IPS-18a (cell line): ENCODE data around the gene KCNH3.
"Not testable (repeated sequence)": the region's sequence is repeated elsewhere in the genome, so short reads cannot be mapped to it uniquely, and the experiment has no call there.

Experiments
- H3K27ac ChIP-seq: one replicate; pipeline ENCODE4 v1.5.1; 2013; ENCODE audit warnings: low read length
- H3K27me3 ChIP-seq: one replicate; pipeline ENCODE4 v1.6.1; 2013; ENCODE audit warnings: mild to moderate bottlenecking, low read length; ENCODE audit not compliant: control insufficient read depth, insufficient read depth
- H3K36me3 ChIP-seq: one replicate; pipeline ENCODE4 v1.6.1; 2013; ENCODE audit warnings: low read depth, low read length; ENCODE audit not compliant: control insufficient read depth
- H3K4me1 ChIP-seq: one replicate; pipeline ENCODE4 v1.6.1; 2013; ENCODE audit warnings: low read depth, low read length; ENCODE audit not compliant: control insufficient read depth
- H3K4me3 ChIP-seq: one replicate; pipeline ENCODE4 v1.5.1; 2013; ENCODE audit warnings: low read length
- H3K9ac ChIP-seq: one replicate; pipeline ENCODE4 v1.6.1; 2013; ENCODE audit warnings: mild to moderate bottlenecking, low read length, moderate library complexity
- H3K9me3 ChIP-seq: one replicate; pipeline ENCODE4 v1.6.1; 2013; ENCODE audit warnings: low read depth, low read length; ENCODE audit not compliant: control insufficient read depth

Gene KCNH3

DNA sequence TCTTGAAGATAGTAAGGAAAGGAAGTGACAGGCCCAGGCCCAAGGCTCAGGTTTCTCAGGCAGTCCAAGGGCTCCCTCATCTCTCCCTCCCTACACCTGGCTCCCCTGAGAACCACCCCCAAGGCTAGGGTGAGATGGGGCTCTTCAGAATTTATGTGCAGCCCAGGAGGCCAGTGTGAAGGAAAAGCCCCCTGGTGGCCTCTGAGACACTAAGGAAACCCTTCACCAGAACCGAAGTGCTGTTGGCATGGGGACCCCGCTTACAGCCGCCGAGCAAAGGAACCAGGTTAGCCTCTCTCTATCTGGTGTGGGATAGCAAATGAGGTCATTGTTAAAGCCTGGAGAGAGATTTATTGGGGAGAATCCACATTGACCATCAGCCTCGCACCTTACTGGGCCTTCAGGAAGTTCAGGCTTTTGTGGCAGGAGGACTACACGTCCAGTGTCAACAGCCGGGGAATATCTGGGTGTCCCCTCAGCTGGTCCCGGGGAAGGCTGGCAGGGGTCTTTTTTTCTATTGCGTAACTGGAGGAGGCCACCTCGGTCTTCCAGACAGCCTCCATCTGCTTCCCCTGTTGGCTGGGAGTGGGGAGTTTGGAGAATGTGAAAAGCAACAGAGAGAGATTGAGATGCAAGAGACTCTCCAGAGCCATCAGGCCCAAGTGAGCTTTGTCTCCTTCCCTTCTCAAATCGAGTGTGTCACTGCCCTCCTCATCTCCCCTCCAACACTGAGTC, 48.5 kb downstream of the KCNH3 start:
- H3K27me3 ChIP-seq = no peaks in the 10 kb centered on the region
- H3K27ac ChIP-seq = no peak overlapping the region
- H3K4me1 ChIP-seq = no peaks in the 10 kb centered on the region
- H3K36me3 ChIP-seq = no peaks in the 10 kb centered on the region
- no peak overlapping the region for H3K4me3 ChIP-seq
- H3K9ac ChIP-seq = no peak overlapping the region
- H3K9me3 ChIP-seq = no peaks in the 10 kb centered on the region

- H3K4me3 ChIP-seq = no peak overlapping the region
- H3K9ac ChIP-seq = no peak overlapping the region
- no peaks in the 10 kb centered on the region for H3K9me3 ChIP-seq
- H3K4me1 ChIP-seq = no peaks in the 10 kb centered on the region
- H3K27ac ChIP-seq = no peak overlapping the region
- no peaks in the 10 kb centered on the region for H3K36me3 ChIP-seq
- H3K27me3 ChIP-seq = no peaks in the 10 kb centered on the region
Measured at GRCh38 chr12:49588281-49588680, 49.5 kb downstream of the KCNH3 start.

GRCh38 chr12:49588721-49589516, 50.1 kb downstream of the KCNH3 start:
- H3K27ac ChIP-seq = no peak overlapping the region
- no peaks in the 10 kb centered on the region for H3K36me3 ChIP-seq
- no peaks in the 10 kb centered on the region for H3K9me3 ChIP-seq
- no peak overlapping the region for H3K9ac ChIP-seq
- no peaks in the 10 kb centered on the region for H3K27me3 ChIP-seq
- H3K4me1 ChIP-seq = no peaks in the 10 kb centered on the region
- no peak overlapping the region for H3K4me3 ChIP-seq

DNA sequence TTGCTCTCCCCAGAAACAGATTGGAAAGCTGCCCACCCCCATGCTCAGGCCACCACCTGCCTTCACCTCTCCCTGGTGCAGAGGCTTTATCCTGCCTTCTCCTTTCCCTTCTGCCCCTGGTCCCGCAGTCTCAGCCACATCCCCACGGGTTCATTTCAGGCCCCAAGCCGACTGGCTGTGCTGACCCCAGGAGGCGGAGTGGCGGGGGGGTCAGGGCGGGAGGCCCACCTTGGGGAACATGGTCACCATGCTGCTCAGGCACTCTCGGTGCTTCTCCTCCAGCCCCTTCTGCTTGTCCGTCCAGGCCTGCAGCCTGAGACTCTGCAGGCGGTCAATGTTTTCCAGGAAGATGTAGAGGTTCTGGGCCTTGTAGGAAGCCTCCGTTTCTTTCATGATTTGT, 59.7 kb downstream of the KCNH3 start:
- Histone ChIP-seq H3K9me3 (no peaks in the 10 kb centered on the region), H3K4me1 (no peaks in the 10 kb centered on the region), H3K9ac (no peak overlapping the region), H3K36me3 (no peaks in the 10 kb centered on the region), H3K27ac (no peak overlapping the region), H3K4me3 (no peak overlapping the region), H3K27me3 (no peaks in the 10 kb centered on the region)

- Histone ChIP-seq H3K36me3 (no peaks in the 10 kb centered on the region), H3K27ac (no peak overlapping the region), H3K4me1 (no peaks in the 10 kb centered on the region), H3K4me3 (no peak overlapping the region), H3K27me3 (no peaks in the 10 kb centered on the region), H3K9me3 (no peaks in the 10 kb centered on the region), H3K9ac (no peak overlapping the region)
Measured at GRCh38 chr12:49599961-49600360, 61.1 kb downstream of the KCNH3 start.

GRCh38 chr12:49603721-49604120, 64.9 kb downstream of the KCNH3 start:
- Histone ChIP-seq H3K27me3 (no peaks in the 10 kb centered on the region), H3K9ac (no peak overlapping the region), H3K27ac (no peak overlapping the region), H3K36me3 (no peaks in the 10 kb centered on the region), H3K4me3 (no peak overlapping the region), H3K4me1 (no peaks in the 10 kb centered on the region), H3K9me3 (no peaks in the 10 kb centered on the region)

DNA sequence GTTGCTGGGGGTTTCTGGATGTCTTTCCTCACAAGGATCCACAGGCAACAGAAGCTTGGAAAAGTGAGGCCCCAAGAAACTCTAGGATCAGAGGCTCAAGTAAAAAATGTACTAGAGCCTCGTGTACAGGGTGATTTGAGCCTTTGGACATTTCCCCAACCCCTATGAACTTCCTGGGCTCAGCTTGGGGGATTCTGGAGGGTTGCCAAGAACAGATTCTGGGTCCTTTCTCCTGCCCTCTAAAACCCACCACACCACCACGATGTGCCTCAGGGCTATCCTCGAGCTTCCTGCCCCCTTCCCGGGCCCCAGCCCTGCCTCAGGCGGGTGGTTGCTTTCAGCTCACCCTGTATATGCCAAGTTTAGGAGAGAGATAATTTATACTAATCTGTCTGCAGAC, 66.0 kb downstream of the KCNH3 start:
- Histone ChIP-seq H3K27ac (no peak overlapping the region), H3K36me3 (no peaks in the 10 kb centered on the region), H3K27me3 (no peaks in the 10 kb centered on the region), H3K4me3 (no peak overlapping the region), H3K9ac (no peak overlapping the region), H3K4me1 (no peaks in the 10 kb centered on the region), H3K9me3 (no peaks in the 10 kb centered on the region)

DNA sequence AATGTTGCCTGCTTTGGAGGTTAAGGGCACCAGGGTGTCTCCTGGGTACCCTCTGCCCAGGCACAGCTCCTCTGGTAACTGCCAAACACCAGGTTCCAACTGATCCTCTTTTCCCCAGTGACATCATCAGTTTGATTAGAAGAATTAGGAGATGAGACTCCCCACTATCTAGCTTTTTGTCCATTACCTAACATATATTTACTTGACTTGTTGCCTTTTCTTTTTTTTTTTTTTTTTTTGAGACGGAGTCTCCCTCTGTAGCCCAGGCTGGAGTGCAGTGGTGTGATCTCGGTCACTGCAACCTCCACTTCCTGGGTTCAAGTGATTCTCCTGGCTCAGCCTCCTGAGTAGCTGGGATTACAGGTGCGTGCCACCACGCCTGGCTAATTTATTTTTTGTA, 66.7 kb downstream of the KCNH3 start, which contains the start of gene FAM186B:
TSS of gene FAM186B (minus strand) at position 101 of the 400 bp plus-strand sequence. CDS start 162 bp downstream, outside the sequence.
- not testable (repeated sequence) for H3K36me3 ChIP-seq, H3K4me1 ChIP-seq, H3K4me3 ChIP-seq, H3K9ac ChIP-seq, H3K27me3 ChIP-seq, H3K9me3 ChIP-seq, H3K27ac ChIP-seq
